Upper lobe of right lung (tissue), 1 donor: ENCODE data around the gene TAF1. TPM values are rescaled to one million over a fixed set of nuclear protein-coding genes. Genes with fewer than 3 reads are reported as not detected.
"Not testable (repeated sequence)": the region's sequence is repeated elsewhere in the genome, so short reads cannot be mapped to it uniquely, and the experiment has no call there.

Source experiments
- ATAC-seq: fragments of 200-7000 bp; cut with Tn5 transposase; one replicate; pipeline ENCODE4 v1.9.1; 2020; ENCODE audit warnings: mild to moderate bottlenecking, moderate library complexity
- DNase-seq: peaks from one replicate; pipeline ENCODE4 v3.0.0-alpha.2; 2020
- H3K27ac ChIP-seq: fragments of 200-600 bp; one replicate; pipeline ENCODE4 v1.8.0; 2022
- H3K27me3 ChIP-seq: fragments of 200-600 bp; one replicate; pipeline ENCODE4 v1.8.0; 2022; ENCODE audit warnings: mild to moderate bottlenecking
- H3K36me3 ChIP-seq: fragments of 200-600 bp; one replicate; pipeline ENCODE4 v1.8.0; 2022
- H3K4me1 ChIP-seq: fragments of 200-600 bp; one replicate; pipeline ENCODE4 v1.8.0; 2022
- H3K4me3 ChIP-seq: fragments of 200-600 bp; one replicate; pipeline ENCODE4 v1.8.0; 2022; ENCODE audit warnings: mild to moderate bottlenecking
- H3K9me3 ChIP-seq: fragments of 200-600 bp; one replicate; pipeline ENCODE4 v1.8.0; 2022
- CTCF ChIP-seq: fragments of 200-600 bp; IDR thresholded peaks from one replicate; pipeline ENCODE4 v1.8.0; 2022; ENCODE audit warnings: antibody characterized with exemption
- intact Hi-C: fragments of 100-400 bp; cut with DNase I; formaldehyde crosslinking; loops from one replicate; pipeline ENCODE4 v1.11.0; 2022
- total RNA-seq: library from RNA; stranded (reverse); fragmentation: NEBNext Ultra II Directional; extraction: Animal tissue kit (Norgen Biotek cat#: 25700); gene quantifications from one replicate; pipeline ENCODE4 v1.2.1, GENCODE V29; 2021
- donor health status: DM: no; HTN: yes; CAD: no; lungs with severe emphysema.

TAF1 gene
- total RNA-seq, 1 donor from 2014 or later = 35.0 TPM

- no peaks in the 10 kb centered on the region for H3K27me3 ChIP-seq
- no peaks in the 10 kb centered on the region for H3K4me1 ChIP-seq
- TF ChIP-seq CTCF = no peak
- no peak for ATAC-seq
- intact Hi-C loops = no loop called here
- H3K9me3 ChIP-seq = no peaks in the 10 kb centered on the region
- no peak overlapping the region for H3K27ac ChIP-seq
- H3K36me3 ChIP-seq = peaks cover 11% of the 10 kb centered on the region
- no peak overlapping the region for H3K4me3 ChIP-seq
- no peak for DNase-seq
Measured at GRCh38 chrX:71439896-71440295, 73.7 kb downstream of the TAF1 start.

GRCh38 chrX:71440401-71440800 lies 74.2 kb downstream of the TAF1 start:
- Histone ChIP-seq H3K4me3 (no peak overlapping the region), H3K9me3 (no peaks in the 10 kb centered on the region), H3K36me3 (peaks cover 15% of the 10 kb centered on the region), H3K27me3 (no peaks in the 10 kb centered on the region), H3K4me1 (no peaks in the 10 kb centered on the region), H3K27ac (no peak overlapping the region)
- ATAC-seq (no peak), DNase-seq (no peak)
- TF ChIP-seq CTCF = no peak
- intact Hi-C loops = no loop called here

GRCh38 chrX:71441809-71442208 lies 75.7 kb downstream of the TAF1 start:
- H3K27me3 ChIP-seq, ATAC-seq, H3K4me3 ChIP-seq, H3K9me3 ChIP-seq, intact Hi-C loops, H3K4me1 ChIP-seq, H3K27ac ChIP-seq, DNase-seq: not testable (repeated sequence)
- H3K36me3 ChIP-seq = peaks cover 15% of the 10 kb centered on the region

- no peak for TF ChIP-seq CTCF
- no peak overlapping the region for H3K4me3 ChIP-seq
- no peaks in the 10 kb centered on the region for H3K9me3 ChIP-seq
- H3K27me3 ChIP-seq = no peaks in the 10 kb centered on the region
- intact Hi-C loops = no loop called here
- ATAC-seq (no peak), DNase-seq (no peak)
- peaks cover 24% of the 10 kb centered on the region for H3K36me3 ChIP-seq
- H3K4me1 ChIP-seq = no peaks in the 10 kb centered on the region
- no peak overlapping the region for H3K27ac ChIP-seq
Measured at GRCh38 chrX:71450433-71451106, 84.4 kb downstream of the TAF1 start.

GRCh38 chrX:71451518-71451917 lies 85.4 kb downstream of the TAF1 start:
- ATAC-seq, intact Hi-C loops, H3K9me3 ChIP-seq, H3K4me3 ChIP-seq, H3K27me3 ChIP-seq, DNase-seq, H3K27ac ChIP-seq, H3K4me1 ChIP-seq: not testable (repeated sequence)
- peaks cover 34% of the 10 kb centered on the region for H3K36me3 ChIP-seq

- Histone ChIP-seq H3K4me1 (no peaks in the 10 kb centered on the region), H3K4me3 (no peak overlapping the region), H3K27ac (no peak overlapping the region), H3K9me3 (no peaks in the 10 kb centered on the region), H3K27me3 (no peaks in the 10 kb centered on the region), H3K36me3 (peaks cover 47% of the 10 kb centered on the region)
- ATAC-seq = no peak
- intact Hi-C loops = no loop called here
- no peak for DNase-seq
- TF ChIP-seq CTCF = no peak
Measured at GRCh38 chrX:71453056-71453455, 86.9 kb downstream of the TAF1 start.

- Histone ChIP-seq H3K9me3 (no peaks in the 10 kb centered on the region), H3K4me1 (no peaks in the 10 kb centered on the region), H3K27ac (no peak overlapping the region), H3K27me3 (no peaks in the 10 kb centered on the region), H3K36me3 (peaks cover 59% of the 10 kb centered on the region), H3K4me3 (no peak overlapping the region)
- intact Hi-C loops = no loop called here
- TF ChIP-seq CTCF = no peak
- DNase-seq (no peak), ATAC-seq (no peak)
Measured at GRCh38 chrX:71454222-71454621, 88.1 kb downstream of the TAF1 start.
